Activated CD4-positive, alpha-beta T cell treated with anti-CD3 and anti-CD28 coated beads for 36 hours (primary cell): Measurements from ENCODE around the gene GJD2. TPM values are rescaled to one million over a fixed set of nuclear protein-coding genes. Genes with fewer than 3 reads are reported as not detected.

Experiments used
- ATAC-seq: fragments of 200-7000 bp; cut with Tn5 transposase; one replicate; pipeline ENCODE4 v1.10.0; 2021; ENCODE audit warnings: mild to moderate bottlenecking, moderate library complexity
- CTCF ChIA-PET: fragments of 350-600 bp; sonication (Branson Sonifier 250); formaldehyde crosslinking; loops from one replicate; lab custom pipeline; 2021; ENCODE audit warnings: antibody characterized with exemption; lab: Charles Lee
- POLR2A ChIA-PET: fragments of 350-600 bp; sonication (Branson Sonifier 250); formaldehyde crosslinking; loops from one replicate; lab custom pipeline; 2021; ENCODE audit warnings: antibody characterized with exemption, inconsistent platforms; lab: Charles Lee
- DNase-seq: peaks from one replicate; pipeline ENCODE4 v3.0.0-alpha.2; 2020
- H3K27ac Mint-ChIP-seq: one replicate; pipeline ENCODE4 v1.8.0; 2021; ENCODE audit warnings: mixed read lengths
- H3K27me3 Mint-ChIP-seq: one replicate; pipeline ENCODE4 v1.8.0; 2021; ENCODE audit warnings: mixed read lengths
- H3K36me3 Mint-ChIP-seq: one replicate; pipeline ENCODE4 v1.8.0; 2021; ENCODE audit warnings: low read depth, mixed read lengths
- H3K4me1 Mint-ChIP-seq: one replicate; pipeline ENCODE4 v1.8.0; 2021; ENCODE audit warnings: mixed read lengths
- H3K4me3 Mint-ChIP-seq: one replicate; pipeline ENCODE4 v1.8.0; 2021; ENCODE audit warnings: mild to moderate bottlenecking, moderate library complexity, mixed read lengths
- H3K9me3 Mint-ChIP-seq: one replicate; pipeline ENCODE4 v1.8.0; 2021; ENCODE audit warnings: low read depth, mixed read lengths
- intact Hi-C, 2 experiments: fragments of 100-400 bp; cut with DNase I in 1 of 2; cut with micrococcal nuclease in 1 of 2; formaldehyde crosslinking; loops; one replicate each; pipeline versions ENCODE4 v1.14.2 to v1.15.1; 2022 to 2024; cut with DNase I, micrococcal nuclease
- total RNA-seq, 2 experiments: library from RNA; stranded (reverse); gene quantifications; one replicate each; pipeline ENCODE4 v1.2.3, GENCODE V29; 2021

Gene GJD2
- total RNA-seq, 2 experiments from 2014 or later, result not detected

GRCh38 chr15:34738002-34738401, 16.8 kb downstream of the GJD2 start:
- H3K36me3 Mint-ChIP-seq, result no peaks in the 10 kb centered on the region
- no peak for DNase-seq
- intact Hi-C loops, result no loop called here
- H3K9me3 Mint-ChIP-seq, result no peaks in the 10 kb centered on the region
- H3K27me3 Mint-ChIP-seq, result peaks cover 12% of the 10 kb centered on the region
- ATAC-seq, result no peak
- H3K4me1 Mint-ChIP-seq, result no peaks in the 10 kb centered on the region
- POLR2A ChIA-PET, result no interaction called here
- CTCF ChIA-PET, result no interaction called here
- no peak overlapping the region for H3K27ac Mint-ChIP-seq
- no peak overlapping the region for H3K4me3 Mint-ChIP-seq

- Mint-ChIP-seq H3K4me1 (no peaks in the 10 kb centered on the region), H3K27ac (no peak overlapping the region), H3K36me3 (no peaks in the 10 kb centered on the region), H3K27me3 (peaks cover 11% of the 10 kb centered on the region), H3K9me3 (no peaks in the 10 kb centered on the region), H3K4me3 (no peak overlapping the region)
- DNase-seq (no peak), ATAC-seq (no peak)
- ChIA-PET CTCF (interaction anchor here (0.6 kb wide), 1 partner anchor 1153 kb away, joined by 3 read pairs; no protein-coding TSS in a partner anchor), POLR2A (no interaction called here)
- intact Hi-C loops, result no loop called here
These were observed 17.3 kb downstream of the GJD2 start for GRCh38 chr15:34737477-34737876.

GRCh38 chr15:34734303-34734702, 20.5 kb downstream of the GJD2 start:
- POLR2A ChIA-PET, result no interaction called here
- Mint-ChIP-seq H3K4me1 (no peaks in the 10 kb centered on the region), H3K4me3 (no peak overlapping the region), H3K9me3 (no peaks in the 10 kb centered on the region), H3K36me3 (no peaks in the 10 kb centered on the region), H3K27ac (no peak overlapping the region), H3K27me3 (peaks cover 18% of the 10 kb centered on the region)
- DNase-seq (no peak), ATAC-seq (no peak)
- intact Hi-C loops, result no loop called here
- CTCF ChIA-PET, result interaction anchor here (0.5 kb wide), 1 partner anchor 925 kb away, joined by 3 read pairs; no protein-coding TSS in a partner anchor

GRCh38 chr15:34733621-34734020, 21.2 kb downstream of the GJD2 start:
- Mint-ChIP-seq H3K36me3 (no peaks in the 10 kb centered on the region), H3K9me3 (no peaks in the 10 kb centered on the region), H3K27ac (no peak overlapping the region), H3K27me3 (peaks cover 18% of the 10 kb centered on the region), H3K4me1 (no peaks in the 10 kb centered on the region), H3K4me3 (no peak overlapping the region)
- POLR2A ChIA-PET, result no interaction called here
- intact Hi-C loops, result no loop called here
- CTCF ChIA-PET, result no interaction called here
- ATAC-seq, result no peak
- DNase-seq, result no peak

GRCh38 chr15:34732430-34732829, 22.4 kb downstream of the GJD2 start:
- no peak for ATAC-seq
- H3K4me3 Mint-ChIP-seq, result no peak overlapping the region
- no peaks in the 10 kb centered on the region for H3K36me3 Mint-ChIP-seq
- no peak overlapping the region for H3K27ac Mint-ChIP-seq
- H3K9me3 Mint-ChIP-seq, result no peaks in the 10 kb centered on the region
- no peaks in the 10 kb centered on the region for H3K4me1 Mint-ChIP-seq
- DNase-seq, result no peak
- POLR2A ChIA-PET, result no interaction called here
- intact Hi-C loops, result no loop called here
- H3K27me3 Mint-ChIP-seq, result peaks cover 18% of the 10 kb centered on the region
- CTCF ChIA-PET, result no interaction called here

- Mint-ChIP-seq H3K9me3 (no peaks in the 10 kb centered on the region), H3K27ac (no peak overlapping the region), H3K36me3 (no peaks in the 10 kb centered on the region), H3K4me1 (no peaks in the 10 kb centered on the region), H3K27me3 (peaks cover 15% of the 10 kb centered on the region), H3K4me3 (no peak overlapping the region)
- intact Hi-C loops, result no loop called here
- DNase-seq, result no peak
- no peak for ATAC-seq
- CTCF ChIA-PET, result no interaction called here
- POLR2A ChIA-PET, result no interaction called here
These were observed 24.1 kb downstream of the GJD2 start for GRCh38 chr15:34730701-34731100.

- Mint-ChIP-seq H3K4me3 (no peak overlapping the region), H3K4me1 (no peaks in the 10 kb centered on the region), H3K27me3 (peaks cover 18% of the 10 kb centered on the region), H3K27ac (no peak overlapping the region), H3K36me3 (no peaks in the 10 kb centered on the region), H3K9me3 (no peaks in the 10 kb centered on the region)
- ChIA-PET POLR2A (no interaction called here), CTCF (interaction anchor here (0.5 kb wide), 1 partner anchor 9 kb away, joined by 4 read pairs; no protein-coding TSS in a partner anchor)
- no peak for ATAC-seq
- DNase-seq, result no peak
- intact Hi-C loops, result no loop called here
These were observed 24.9 kb downstream of the GJD2 start for GRCh38 chr15:34729886-34730285.

- ChIA-PET CTCF (interaction anchor here (0.6 kb wide), 1 partner anchor 824 kb away, joined by 3 read pairs; no protein-coding TSS in a partner anchor), POLR2A (no interaction called here)
- Mint-ChIP-seq H3K36me3 (no peaks in the 10 kb centered on the region), H3K27me3 (peaks cover 19% of the 10 kb centered on the region), H3K9me3 (no peaks in the 10 kb centered on the region), H3K4me1 (no peaks in the 10 kb centered on the region), H3K27ac (no peak overlapping the region), H3K4me3 (no peak overlapping the region)
- ATAC-seq (no peak), DNase-seq (no peak)
- intact Hi-C loops, result no loop called here
These were observed 25.7 kb downstream of the GJD2 start for GRCh38 chr15:34729056-34729455.

GRCh38 chr15:34726406-34727100, 28.2 kb downstream of the GJD2 start:
- ATAC-seq, result no peak
- Mint-ChIP-seq H3K9me3 (no peaks in the 10 kb centered on the region), H3K4me1 (no peaks in the 10 kb centered on the region), H3K36me3 (no peaks in the 10 kb centered on the region), H3K4me3 (no peak overlapping the region), H3K27me3 (peaks cover 28% of the 10 kb centered on the region), H3K27ac (no peak overlapping the region)
- intact Hi-C loops, result no loop called here
- ChIA-PET CTCF (no interaction called here), POLR2A (no interaction called here)
- no peak for DNase-seq

- POLR2A ChIA-PET, result no interaction called here
- ATAC-seq, result no peak
- no peak for DNase-seq
- H3K4me1 Mint-ChIP-seq, result no peaks in the 10 kb centered on the region
- H3K27ac Mint-ChIP-seq, result no peak overlapping the region
- no peaks in the 10 kb centered on the region for H3K9me3 Mint-ChIP-seq
- intact Hi-C loops, result no loop called here
- CTCF ChIA-PET, result interaction anchor here (0.6 kb wide), 1 partner anchor 112 kb away, joined by 3 read pairs; no protein-coding TSS in a partner anchor
- H3K27me3 Mint-ChIP-seq, result peaks cover 35% of the 10 kb centered on the region
- no peaks in the 10 kb centered on the region for H3K36me3 Mint-ChIP-seq
- no peak overlapping the region for H3K4me3 Mint-ChIP-seq
These were observed 29.2 kb downstream of the GJD2 start for GRCh38 chr15:34725556-34725955.

- no peaks in the 10 kb centered on the region for H3K9me3 Mint-ChIP-seq
- H3K27ac Mint-ChIP-seq, result no peak overlapping the region
- H3K4me1 Mint-ChIP-seq, result no peaks in the 10 kb centered on the region
- H3K36me3 Mint-ChIP-seq, result no peaks in the 10 kb centered on the region
- POLR2A ChIA-PET, result no interaction called here
- ATAC-seq, result no peak
- no peak for DNase-seq
- intact Hi-C loops, result no loop called here
- no peak overlapping the region for H3K4me3 Mint-ChIP-seq
- CTCF ChIA-PET, result no interaction called here
- peaks cover 41% of the 10 kb centered on the region for H3K27me3 Mint-ChIP-seq
These were observed 30.3 kb downstream of the GJD2 start for GRCh38 chr15:34724481-34724880.

GRCh38 chr15:34722439-34722836, 32.4 kb downstream of the GJD2 start:
- Mint-ChIP-seq H3K27ac (no peak overlapping the region), H3K36me3 (no peaks in the 10 kb centered on the region), H3K4me3 (no peak overlapping the region), H3K4me1 (no peaks in the 10 kb centered on the region), H3K27me3 (peaks cover 40% of the 10 kb centered on the region), H3K9me3 (no peaks in the 10 kb centered on the region)
- ATAC-seq (no peak), DNase-seq (no peak)
- intact Hi-C loops, result no loop called here
- ChIA-PET POLR2A (no interaction called here), CTCF (no interaction called here)
